GM18861 (cell line): ENCODE results near the gene ADRB2.
A peak's percentile ranks its signal among the peaks of the same experiment; 100 is the strongest.
"Not testable (repeated sequence)": the region's sequence is repeated elsewhere in the genome, so short reads cannot be mapped to it uniquely, and the experiment has no call there.

Source experiments
- ATAC-seq: cut with Tn5 transposase; IDR thresholded peaks from one replicate; pipeline ENCODE4 v1.9.1; 2021; ENCODE audit not compliant: unreplicated experiment

The ADRB2 gene

DNA sequence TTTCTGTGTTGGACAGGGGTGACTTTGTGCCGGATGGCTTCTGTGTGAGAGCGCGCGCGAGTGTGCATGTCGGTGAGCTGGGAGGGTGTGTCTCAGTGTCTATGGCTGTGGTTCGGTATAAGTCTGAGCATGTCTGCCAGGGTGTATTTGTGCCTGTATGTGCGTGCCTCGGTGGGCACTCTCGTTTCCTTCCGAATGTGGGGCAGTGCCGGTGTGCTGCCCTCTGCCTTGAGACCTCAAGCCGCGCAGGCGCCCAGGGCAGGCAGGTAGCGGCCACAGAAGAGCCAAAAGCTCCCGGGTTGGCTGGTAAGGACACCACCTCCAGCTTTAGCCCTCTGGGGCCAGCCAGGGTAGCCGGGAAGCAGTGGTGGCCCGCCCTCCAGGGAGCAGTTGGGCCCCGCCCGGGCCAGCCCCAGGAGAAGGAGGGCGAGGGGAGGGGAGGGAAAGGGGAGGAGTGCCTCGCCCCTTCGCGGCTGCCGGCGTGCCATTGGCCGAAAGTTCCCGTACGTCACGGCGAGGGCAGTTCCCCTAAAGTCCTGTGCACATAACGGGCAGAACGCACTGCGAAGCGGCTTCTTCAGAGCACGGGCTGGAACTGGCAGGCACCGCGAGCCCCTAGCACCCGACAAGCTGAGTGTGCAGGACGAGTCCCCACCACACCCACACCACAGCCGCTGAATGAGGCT, at the start of gene ADRB2:
TSS of gene ADRB2 (plus strand) at position 559 of the 686 bp plus-strand sequence. CDS start 221 bp downstream, outside the sequence.
- peak; percentile 93 for ATAC-seq

DNA sequence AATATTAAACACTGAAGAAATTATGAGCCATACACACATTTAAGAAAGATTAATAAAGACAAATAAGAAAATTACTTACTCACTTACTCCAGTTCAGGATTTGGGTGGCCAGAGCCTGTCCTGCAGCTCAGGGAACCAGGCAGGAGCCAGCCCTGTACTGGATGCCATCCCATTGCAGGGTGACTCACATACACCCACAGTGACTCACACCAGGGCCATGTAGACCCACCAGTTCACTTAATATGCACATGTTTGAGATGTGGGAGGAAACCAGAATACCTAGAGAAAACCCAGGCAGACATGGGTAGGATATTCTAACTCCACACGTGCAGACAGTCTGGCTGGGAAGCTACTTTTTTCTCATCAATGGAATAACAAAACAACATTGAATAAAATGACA, 49.6 kb upstream of the ADRB2 start:
- no peak for ATAC-seq

DNA sequence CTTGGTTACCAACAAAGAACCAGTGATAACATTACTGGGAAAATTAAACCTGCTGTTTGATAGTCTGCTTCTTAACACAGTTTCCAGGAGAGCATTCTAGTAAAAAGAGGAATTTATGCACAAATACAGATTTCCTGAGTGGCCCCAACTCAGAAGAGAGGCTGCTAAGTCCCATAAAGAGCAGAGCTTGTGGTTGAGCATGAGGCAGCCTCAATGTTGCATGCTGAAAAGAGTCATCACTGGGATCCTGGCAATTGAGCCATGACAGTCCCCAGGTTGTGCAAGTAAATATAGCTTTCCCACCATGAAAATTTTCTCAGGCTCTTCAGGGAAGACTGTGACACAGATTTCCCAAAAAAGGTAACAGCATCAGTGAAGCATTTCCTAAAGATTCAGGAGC, 47.5 kb upstream of the ADRB2 start:
- no peak for ATAC-seq

DNA sequence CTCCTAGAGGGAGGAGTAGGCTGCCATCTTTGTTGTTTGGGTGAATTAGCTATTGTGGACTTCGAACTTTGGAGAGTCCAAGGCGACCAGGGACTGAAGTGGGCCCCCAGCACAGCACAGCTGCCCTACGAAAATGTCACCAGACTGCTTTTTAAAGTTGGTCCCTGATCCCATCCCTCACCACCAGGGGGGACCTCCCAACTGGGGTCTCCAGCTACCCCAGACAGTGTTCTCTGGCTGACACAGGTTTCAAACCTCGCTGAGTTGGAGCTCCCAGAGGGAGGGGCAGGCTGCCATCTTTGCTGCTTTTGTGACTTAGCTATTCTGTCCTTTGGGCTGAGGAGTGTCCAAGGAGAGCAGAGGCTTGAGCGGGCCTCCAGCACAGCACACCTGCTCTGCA, 45.7 kb upstream of the ADRB2 start:
- no peak for ATAC-seq

DNA sequence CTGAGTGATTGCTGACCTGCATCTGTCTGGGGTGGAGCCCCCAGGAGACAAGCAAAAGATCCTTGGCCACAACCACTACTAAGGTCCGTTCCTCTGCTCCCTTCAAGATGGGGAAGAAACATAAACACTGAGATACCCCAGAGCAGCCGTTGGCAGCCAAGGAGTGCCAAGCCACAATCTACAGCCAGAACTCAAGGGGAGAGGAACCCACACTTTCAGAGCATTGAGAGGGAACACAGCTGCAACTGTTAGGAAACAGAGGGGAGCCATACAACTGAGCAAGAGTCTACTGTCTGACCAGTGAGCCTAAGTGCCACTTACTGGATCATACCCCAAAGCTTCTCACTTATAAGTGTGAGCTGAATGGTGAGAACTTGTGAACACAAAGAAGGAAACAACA, 44.6 kb upstream of the ADRB2 start:
- no peak for ATAC-seq

DNA sequence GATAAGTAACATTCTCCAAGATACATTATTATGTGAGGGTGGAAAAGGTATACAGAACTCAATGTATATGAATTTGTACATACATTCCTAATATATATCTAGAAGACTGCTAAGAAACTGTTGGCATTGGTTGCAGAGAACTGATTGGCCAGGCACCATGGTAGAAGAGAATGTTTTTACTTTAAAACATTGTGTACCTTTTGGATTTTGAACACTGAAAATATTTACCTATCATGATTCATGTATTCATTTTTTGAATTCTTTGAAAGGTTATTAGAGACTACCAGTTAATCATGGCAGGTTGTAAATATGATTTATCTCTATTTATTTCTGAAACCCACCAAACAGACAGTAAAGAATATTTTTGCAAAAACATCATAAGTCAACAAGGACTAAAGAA, 41.2 kb upstream of the ADRB2 start:
- ATAC-seq, result no peak

DNA sequence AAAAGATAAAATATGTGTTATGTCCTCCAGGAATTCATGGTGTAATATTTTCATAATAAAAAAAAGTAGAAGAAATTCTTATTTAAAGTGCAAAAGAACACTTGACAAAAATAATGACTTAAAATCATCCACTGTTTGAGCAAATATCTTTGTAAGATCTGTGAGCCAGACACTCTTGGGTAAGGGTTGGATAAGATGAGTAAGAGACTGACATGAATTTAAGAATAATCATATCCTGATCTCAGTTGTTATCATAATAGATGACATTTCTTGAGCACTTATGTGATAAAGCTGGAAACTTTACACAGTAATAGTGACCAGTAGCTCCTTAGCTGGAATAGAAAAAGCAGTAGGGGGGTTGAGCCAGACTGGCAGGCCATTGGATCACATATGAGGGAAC, 40.0 kb upstream of the ADRB2 start:
- ATAC-seq, result no peak

DNA sequence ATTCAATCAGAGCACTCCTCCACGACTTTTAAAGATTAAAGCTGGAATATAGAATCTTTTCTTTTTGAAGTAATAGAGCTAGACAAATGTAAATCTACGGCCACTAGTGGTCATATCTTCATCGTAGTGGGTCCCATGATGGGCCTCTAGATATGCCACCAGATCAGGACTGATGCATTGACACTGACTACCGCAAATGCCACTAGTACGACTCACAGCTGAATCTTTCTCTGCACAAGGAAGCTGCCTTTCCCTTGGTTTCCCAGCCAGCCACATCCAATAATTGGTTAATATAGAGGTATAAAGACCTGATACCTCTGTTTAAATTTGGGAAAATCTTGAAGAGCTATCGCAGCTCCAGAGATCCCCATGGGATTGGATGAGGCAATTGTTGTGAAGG, 37.8 kb upstream of the ADRB2 start:
- no peak for ATAC-seq

DNA sequence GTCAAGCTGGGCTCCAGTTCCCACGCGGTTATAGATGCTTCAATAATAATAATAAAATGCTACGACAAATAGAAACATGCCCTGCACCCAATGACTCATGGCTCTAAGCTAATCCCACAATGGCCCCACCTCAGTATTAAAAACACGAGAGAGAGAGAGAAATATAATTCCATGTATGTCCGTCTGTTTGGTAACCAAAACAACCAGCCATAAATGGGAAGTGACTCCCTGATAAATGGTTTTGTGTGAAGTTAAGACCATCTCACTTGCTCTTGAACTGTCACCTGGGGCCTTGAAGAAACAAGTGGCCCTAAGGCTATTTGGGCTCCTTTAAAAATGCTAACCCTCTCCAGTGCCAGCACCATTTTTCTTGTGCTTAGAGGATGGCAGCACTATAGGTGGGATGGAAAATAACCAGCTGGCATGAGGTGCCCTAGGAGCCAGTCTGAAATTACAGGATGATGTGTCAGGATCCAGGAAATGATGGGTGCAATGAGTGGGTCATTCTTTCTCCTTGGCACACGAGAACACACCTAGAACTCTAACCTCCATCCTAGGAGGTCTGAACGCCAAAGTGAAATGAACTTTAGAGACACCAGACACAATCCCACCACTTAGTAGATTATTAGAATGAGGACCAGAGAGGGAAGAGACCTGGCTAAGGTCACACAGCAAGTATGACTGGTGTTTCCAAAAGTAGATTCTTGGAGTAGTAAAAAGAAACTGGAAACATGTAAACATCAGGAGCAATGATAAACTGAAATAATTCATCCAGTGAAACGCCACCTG, 35.7 kb upstream of the ADRB2 start:
- ATAC-seq, result no peak

DNA sequence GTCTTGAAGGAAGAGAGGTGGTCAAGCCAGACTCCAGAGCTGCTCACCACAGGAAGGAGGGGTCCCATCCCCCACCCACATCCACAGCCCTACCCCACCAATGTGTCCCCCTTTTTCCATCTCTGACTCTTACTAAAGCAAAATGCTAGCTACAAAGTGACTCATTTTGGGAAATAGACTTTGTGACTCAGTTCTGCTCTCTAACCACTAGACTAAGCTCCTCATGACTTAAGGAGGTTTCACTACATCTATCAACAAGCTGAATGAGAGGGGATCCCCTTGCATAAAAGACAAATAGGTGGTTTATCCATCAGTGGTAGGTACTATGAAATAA, 35.1 kb upstream of the ADRB2 start:
- peak; percentile 97 for ATAC-seq

DNA sequence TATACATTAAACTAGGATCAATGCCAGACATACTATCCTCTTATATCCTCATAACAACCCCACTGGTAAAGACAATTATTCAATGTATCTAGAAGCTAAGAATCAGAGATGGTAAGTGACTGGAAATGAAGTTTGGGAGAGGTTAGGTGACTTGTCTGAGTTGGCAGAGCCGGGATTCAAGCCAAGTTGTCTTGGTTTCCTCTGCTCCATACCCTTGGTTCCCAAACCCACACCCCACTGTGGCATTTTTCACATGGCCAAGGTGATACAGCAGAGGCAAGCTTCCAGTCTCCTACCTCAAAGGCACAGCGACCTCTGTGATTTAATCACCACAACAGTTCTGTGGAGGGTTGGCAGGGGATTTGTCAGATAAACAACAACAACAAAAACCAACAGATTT, 34.7 kb upstream of the ADRB2 start:
- ATAC-seq, result no peak

DNA sequence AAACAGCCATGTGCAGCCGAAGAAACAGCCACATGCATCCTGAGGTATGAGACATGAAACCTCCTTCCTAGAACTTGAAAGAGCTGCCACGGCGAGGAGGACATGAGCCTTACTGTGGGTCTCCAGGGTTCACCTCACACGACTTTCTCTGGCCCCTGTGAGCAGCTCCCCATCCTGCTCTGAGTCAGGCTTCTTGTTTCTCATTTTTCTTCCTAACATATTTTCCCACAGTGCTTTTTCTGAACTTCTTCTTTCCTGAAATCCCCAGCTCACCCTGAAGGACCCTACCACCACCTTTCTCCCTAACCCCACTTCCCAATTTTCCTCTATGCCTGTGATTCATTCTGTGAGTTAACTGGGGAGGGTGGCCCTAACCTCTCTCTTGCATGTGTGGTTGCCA, 33.7 kb upstream of the ADRB2 start:
- no peak for ATAC-seq

DNA sequence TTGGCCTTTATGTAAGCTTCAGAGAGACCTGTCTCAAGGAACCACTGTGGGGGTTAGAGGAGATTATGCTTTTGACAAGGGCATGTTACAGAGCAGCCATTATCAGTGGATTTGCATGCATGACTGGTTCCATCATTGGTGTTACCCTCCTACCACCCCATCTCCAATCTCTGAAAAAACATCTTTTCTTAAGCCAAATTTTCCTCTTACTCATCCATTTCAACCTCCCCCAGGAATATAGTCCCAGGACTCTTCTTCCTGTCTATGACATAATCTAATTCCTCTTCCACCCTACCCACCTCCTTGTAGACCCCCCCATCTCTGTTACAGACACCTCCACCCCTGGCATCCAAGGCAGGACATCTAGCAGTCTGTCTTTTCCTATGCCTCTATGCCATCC, 33.1 kb upstream of the ADRB2 start:
- ATAC-seq, result no peak

DNA sequence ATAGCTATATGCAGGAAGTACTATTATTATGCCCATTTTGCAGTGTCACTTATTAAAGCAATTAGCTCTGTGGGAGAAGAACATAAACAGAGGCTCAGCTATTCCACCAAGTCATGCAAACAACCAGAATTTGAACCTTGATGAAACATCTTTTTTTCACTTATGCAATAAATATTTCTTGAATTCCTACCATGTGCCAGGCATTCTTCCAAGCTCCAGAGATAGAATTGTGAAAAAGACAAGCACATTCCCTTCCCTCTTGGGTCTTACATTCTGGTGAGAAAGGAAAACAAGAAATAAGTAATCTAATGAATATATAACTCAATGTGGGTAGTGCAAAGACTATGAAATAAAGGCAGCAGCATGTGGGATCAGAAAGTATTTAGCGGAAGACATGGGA, 32.1 kb upstream of the ADRB2 start:
- no peak for ATAC-seq

DNA sequence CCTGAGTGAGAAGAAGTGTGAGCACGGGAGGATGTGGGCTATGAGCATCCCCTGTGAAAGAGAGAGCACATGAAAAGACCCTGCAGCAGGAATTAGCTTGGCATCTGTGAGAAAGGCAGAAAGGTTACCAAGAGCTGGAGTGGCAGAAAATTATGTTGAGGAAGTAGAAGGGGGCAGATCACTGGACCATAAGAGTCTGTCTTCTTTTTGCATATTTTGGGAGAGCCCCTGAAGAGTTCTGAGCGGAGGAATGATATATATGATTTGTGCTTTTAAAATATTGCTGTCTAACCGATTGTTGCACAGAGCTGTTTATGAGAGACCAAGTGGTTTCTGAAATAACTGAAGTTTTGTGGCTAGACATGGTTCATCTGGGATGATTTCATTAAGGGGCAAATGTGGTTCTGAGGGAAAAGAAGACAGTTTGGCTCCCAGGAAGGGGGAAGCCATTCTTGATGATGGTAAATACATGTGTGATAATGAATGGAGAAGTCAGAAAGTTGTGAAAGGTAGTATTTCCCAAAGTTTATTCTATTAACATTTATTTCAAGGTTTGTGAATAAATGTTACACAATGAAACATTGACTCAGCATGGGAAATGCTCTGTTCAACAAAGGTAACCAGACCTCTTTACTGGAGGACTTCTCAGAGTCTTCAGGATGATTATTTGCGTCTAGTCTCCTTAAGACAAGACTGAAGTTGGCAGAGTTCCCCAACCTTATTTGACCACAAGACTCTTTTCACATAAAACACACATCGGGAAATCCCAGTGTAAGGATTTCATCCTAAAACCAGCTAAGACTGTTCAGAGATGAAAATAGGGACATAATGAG, 31.5 kb upstream of the ADRB2 start:
- no peak for ATAC-seq

DNA sequence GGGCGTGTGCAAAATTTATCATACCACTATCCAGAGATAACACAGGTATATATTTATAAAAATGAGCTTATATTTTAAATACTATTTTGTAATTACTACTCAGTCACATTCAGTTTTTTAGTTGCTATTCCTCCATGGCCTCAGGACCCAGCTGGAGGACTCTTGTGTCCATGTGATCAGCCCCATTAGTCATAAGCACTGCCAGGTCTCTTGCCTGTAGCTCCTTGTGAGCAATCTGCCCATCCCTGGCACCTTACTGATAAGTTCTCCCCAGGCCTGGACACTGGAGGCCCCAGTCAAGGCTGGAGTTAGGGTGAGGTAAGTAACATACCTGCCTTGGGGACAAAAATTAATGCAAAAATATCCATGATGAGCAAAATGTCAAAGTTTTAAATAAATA, 29.5 kb upstream of the ADRB2 start:
- no peak for ATAC-seq

DNA sequence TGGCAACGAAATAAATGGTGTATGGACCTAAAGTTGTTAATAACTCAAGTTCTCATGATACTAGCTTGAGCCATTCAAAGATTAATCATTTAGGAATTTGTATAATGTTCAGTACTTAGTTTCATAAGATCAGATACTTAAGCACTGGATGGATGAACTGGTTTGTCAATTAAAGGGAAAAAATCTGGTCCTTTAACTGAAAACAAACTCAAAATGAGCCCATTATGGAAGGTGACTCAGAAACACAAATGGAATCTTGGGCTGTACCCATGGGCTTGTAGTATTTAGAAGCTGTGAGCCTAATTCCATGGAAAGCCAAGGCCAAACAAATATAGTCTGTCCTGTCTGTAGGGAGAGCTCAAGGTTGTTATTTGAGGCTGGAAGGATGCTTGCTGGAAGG, 27.6 kb upstream of the ADRB2 start:
- ATAC-seq, result no peak

DNA sequence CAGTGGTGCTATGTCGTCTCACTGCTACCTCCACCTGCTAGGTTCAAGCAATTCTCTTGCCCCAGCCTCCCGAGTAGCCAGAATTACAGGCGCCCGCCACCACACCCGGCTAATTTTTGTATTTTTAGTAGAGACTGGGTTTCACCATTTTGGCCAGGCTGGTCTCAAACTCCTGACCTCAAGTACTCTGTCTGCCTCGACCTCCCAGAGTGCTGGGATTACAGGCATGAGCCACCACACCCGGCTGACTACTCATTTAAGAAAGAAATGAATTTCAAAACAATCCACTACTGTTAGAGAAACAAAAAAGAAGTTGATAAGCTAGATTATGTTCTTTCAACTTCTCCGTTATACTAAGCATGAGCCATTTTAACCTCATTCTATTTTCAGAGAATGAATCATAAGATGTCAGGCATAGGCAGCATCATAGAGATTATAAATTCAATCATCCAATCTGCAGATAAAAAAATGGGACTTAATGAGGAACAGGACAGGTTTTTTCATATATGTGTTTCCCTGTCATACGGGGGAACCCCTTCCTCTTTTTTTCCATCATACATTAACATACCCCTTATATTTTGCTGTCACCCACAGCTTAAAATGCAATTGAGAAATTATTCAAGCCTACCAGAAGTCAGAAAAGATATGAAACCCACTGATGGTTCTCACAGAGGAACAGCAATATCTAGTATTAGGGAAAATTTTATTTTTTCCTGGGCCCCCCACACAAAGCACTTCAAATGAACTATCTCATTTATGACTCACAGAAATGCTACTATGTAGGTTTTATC, 26.5 kb upstream of the ADRB2 start:
- ATAC-seq, result peak; percentile 43

DNA sequence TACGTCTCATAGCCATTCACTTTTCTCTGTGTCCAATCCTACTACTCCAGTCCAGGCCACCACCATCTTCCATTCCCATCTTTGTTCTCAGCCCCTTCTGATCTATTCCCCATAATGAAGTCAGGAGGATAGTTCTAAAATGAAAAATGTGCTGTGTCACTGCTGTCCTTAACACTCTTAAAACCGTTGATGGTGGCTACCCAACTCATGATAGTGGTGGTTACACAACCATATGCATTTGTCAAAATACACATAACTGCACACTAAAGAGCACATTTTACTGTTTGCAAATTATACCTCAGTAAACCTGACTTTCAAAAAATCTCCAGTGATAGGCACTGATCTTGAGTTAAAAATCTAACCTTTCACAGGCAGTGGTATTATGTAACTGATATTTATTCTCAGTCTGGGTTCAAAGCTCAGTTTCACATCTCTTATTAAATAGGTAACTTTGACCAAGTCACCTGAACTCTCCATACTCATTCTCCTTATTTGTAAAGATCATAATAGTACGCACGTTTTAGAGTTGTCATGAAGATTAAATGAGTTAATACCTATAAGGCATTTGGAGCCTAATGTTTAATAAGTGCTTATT, 24.6 kb upstream of the ADRB2 start:
- ATAC-seq, result no peak

DNA sequence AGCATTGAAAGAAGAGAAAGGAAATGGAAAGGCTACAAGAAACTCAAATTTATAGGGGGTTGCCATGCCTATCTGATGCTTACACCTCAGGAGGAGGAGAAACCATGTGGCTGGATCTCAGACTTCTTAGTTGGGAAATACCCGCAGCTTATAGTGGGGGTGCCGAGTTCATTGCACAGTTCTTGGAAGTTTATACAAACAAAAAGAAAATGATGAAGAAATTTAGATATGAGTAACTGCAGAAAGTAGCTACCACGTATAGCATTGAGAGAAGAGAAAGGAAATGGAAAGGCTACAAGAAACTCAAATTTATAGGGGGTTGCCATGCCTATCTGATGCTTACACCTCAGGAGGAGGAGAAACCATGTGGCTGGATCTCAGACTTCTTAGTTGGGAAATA, 23.0 kb upstream of the ADRB2 start:
- ATAC-seq, result not testable (repeated sequence)

DNA sequence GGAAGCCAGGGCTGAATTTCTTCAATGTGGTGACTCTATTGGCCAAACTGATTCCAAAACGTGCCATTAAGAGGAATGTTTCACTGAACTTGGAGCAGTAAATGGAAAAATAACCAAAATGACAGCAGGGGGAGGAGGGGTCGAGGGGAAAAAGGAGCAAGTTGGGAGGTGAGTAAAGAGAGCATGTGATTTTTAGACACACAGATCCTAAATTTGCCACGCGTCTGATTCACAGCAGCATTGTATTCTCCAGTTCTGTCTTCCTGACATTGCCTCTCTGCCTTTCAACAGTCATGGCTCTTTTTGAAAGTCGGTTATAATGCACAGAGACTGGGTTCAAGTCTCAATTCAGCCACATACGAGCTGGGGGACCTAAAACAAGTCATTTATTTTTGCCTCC, 22.0 kb upstream of the ADRB2 start:
- ATAC-seq, result no peak
